MCF 10A (cell line): Measurements from ENCODE around the gene SMPD1. TPM values are rescaled to one million over a fixed set of nuclear protein-coding genes. Genes with fewer than 3 reads are reported as not detected.

Source experiments
- BruUV-seq: library from RNA; stranded (reverse); fragments of 400-500 nt; replicated peaks from 2 replicates; lab custom pipeline; 2021; lab: Mats Ljungman, UMichigan
- CTCF ChIA-PET: fragments of 300-600 bp; sonication (Branson Sonifier 250); formaldehyde crosslinking; extraction: SDS; loops from one replicate; lab custom pipeline; 2021; ENCODE audit warnings: antibody characterized with exemption, inconsistent platforms; lab: Yijun Ruan, JAX
- POLR2A ChIA-PET: fragments of 300-600, 350-650 bp; sonication (Branson Sonifier 250); formaldehyde crosslinking; extraction: SDS; loops from one replicate; lab custom pipeline; 2020; ENCODE audit warnings: antibody characterized with exemption, inconsistent platforms; lab: Yijun Ruan, JAX
- DNase-seq: peaks from one replicate; pipeline ENCODE4 v3.0.0-alpha.2; 2018; ENCODE audit not compliant: unreplicated experiment
- H3K27ac Mint-ChIP-seq: one replicate; pipeline ENCODE4 v1.8.0; 2022; ENCODE audit warnings: mild to moderate bottlenecking, low read depth, mixed read lengths; ENCODE audit not compliant: unreplicated experiment
- H3K27me3 Mint-ChIP-seq: one replicate; pipeline ENCODE4 v1.8.0; 2022; ENCODE audit warnings: mixed read lengths; ENCODE audit not compliant: insufficient read depth, unreplicated experiment
- H3K36me3 Mint-ChIP-seq: one replicate; pipeline ENCODE4 v1.8.0; 2022; ENCODE audit warnings: mild to moderate bottlenecking, moderate library complexity, mixed read lengths; ENCODE audit not compliant: insufficient read depth, unreplicated experiment
- H3K4me1 Mint-ChIP-seq: one replicate; pipeline ENCODE4 v1.8.0; 2022; ENCODE audit warnings: mixed read lengths; ENCODE audit not compliant: insufficient read depth, unreplicated experiment
- H3K4me3 Mint-ChIP-seq: one replicate; pipeline ENCODE4 v1.8.0; 2022; ENCODE audit warnings: mild to moderate bottlenecking, moderate library complexity, mixed read lengths; ENCODE audit not compliant: unreplicated experiment
- H3K9me3 Mint-ChIP-seq: one replicate; pipeline ENCODE4 v1.8.0; 2022; ENCODE audit warnings: mixed read lengths; ENCODE audit not compliant: unreplicated experiment
- intact Hi-C: fragments of 100-400 bp; cut with micrococcal nuclease; formaldehyde crosslinking; loops from 2 replicates; pipeline ENCODE4 v1.14.1; 2022
- total RNA-seq: library from RNA; stranded (reverse); gene quantifications from 2 replicates; pipeline ENCODE4 v1.2.3, GENCODE V29; 2022
- TF ChIP-seq, protein P1 (sequence below): fragments of 200-600 bp; IDR thresholded peaks from one replicate; pipeline ENCODE4 v1.8.0; 2022; ENCODE audit warnings: antibody characterized with exemption, mild to moderate bottlenecking; ENCODE audit not compliant: unreplicated experiment

The SMPD1 gene
- total RNA-seq, 1 experiment from 2014 or later, result 15.0 TPM

DNA sequence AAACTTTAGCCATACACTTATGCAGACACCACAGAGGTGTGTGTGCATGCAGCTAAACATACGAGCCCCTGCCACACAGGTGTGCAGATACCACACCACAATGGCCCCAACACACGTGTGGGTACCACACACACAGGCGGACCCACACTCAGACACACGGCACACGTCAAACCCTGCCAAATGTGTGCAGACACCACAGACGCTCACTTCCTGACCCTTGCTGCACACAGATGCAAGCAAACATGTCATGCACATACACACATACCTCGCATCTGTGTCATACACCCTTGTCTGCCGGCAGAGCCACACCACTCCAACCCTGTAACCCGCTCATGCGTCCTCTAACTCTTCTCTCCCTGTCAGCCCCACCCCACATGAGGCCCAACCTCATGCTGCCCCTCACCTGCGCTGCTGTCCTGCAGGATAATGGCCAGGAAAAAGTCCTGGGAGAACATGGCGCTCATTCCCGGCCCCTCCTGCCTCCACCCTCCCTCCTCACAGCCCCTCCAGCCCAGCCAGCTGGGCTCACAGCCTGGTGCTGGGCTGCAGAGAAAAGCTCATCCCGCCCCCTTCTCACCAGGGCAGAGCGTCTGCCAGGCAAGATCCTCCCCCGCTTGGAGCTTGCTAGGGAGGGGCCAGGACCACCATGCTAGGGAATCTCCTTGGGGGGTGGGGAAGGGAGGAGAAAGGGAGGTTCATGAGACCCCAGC is 14.2 kb downstream of the SMPD1 start:
- intact Hi-C loops, result no loop called here
- BruUV-seq, result no TSS peak
- ChIA-PET CTCF (interaction anchor here (0.5 to 2.1 kb wide), 3 partner anchors 13 to 460 kb away, joined by 4 to 8 read pairs (median 6); no protein-coding TSS in a partner anchor), POLR2A (no interaction called here)
- Mint-ChIP-seq H3K27me3 (peaks cover 21% of the 10 kb centered on the region), H3K4me3 (no peak overlapping the region), H3K27ac (no peak overlapping the region), H3K36me3 (no peaks in the 10 kb centered on the region), H3K4me1 (no peaks in the 10 kb centered on the region), H3K9me3 (no peaks in the 10 kb centered on the region)
- TF ChIP-seq, protein P1, sequence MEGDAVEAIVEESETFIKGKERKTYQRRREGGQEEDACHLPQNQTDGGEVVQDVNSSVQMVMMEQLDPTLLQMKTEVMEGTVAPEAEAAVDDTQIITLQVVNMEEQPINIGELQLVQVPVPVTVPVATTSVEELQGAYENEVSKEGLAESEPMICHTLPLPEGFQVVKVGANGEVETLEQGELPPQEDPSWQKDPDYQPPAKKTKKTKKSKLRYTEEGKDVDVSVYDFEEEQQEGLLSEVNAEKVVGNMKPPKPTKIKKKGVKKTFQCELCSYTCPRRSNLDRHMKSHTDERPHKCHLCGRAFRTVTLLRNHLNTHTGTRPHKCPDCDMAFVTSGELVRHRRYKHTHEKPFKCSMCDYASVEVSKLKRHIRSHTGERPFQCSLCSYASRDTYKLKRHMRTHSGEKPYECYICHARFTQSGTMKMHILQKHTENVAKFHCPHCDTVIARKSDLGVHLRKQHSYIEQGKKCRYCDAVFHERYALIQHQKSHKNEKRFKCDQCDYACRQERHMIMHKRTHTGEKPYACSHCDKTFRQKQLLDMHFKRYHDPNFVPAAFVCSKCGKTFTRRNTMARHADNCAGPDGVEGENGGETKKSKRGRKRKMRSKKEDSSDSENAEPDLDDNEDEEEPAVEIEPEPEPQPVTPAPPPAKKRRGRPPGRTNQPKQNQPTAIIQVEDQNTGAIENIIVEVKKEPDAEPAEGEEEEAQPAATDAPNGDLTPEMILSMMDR, result no peak
- no peak for DNase-seq

DNA sequence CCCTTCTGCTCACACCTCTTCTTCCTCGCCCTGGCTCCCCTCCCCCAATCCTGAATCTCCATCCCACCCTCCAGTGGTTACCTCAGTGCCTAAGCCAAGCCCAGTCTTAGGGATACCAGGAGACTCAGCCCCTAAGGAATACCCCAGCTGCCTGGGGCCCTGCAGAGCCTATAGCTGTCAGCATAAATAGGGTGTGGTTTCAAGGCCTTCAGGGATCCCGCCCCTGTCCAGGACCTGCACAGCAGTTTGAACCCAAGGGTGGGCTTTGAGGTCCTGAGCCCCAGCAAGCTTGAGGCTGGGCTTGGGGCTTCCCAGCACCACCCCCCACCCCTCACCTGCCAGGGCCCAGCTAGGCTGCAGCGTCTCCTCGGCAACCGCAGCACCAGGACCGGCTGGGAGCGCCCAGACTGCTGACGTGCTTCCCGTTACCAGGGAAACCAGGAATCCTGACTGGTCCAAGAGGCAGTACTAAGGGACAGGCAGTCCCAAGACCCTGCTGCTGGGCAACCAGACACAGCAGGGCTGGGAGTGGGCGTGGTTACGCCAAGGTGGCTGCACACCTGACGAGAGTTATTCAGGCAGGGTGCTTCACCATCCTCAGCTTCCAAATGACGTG is 14.9 kb downstream of the SMPD1 start:
- Mint-ChIP-seq H3K27me3 (peaks cover 16% of the 10 kb centered on the region), H3K9me3 (no peaks in the 10 kb centered on the region), H3K4me1 (no peaks in the 10 kb centered on the region), H3K4me3 (no peak overlapping the region), H3K27ac (no peak overlapping the region), H3K36me3 (no peaks in the 10 kb centered on the region)
- CTCF ChIA-PET, result interaction anchor here (0.5 to 2.1 kb wide), 2 partner anchors 26 to 459 kb away, joined by 6 to 8 read pairs; no protein-coding TSS in a partner anchor
- TF ChIP-seq, protein P1, result no peak
- no peak for DNase-seq
- intact Hi-C loops, result no loop called here
- POLR2A ChIA-PET, result interaction anchor here (0.5 kb wide), 1 partner anchor 22 kb away, joined by 3 read pairs; no protein-coding TSS in a partner anchor
- BruUV-seq, result no TSS peak

DNA sequence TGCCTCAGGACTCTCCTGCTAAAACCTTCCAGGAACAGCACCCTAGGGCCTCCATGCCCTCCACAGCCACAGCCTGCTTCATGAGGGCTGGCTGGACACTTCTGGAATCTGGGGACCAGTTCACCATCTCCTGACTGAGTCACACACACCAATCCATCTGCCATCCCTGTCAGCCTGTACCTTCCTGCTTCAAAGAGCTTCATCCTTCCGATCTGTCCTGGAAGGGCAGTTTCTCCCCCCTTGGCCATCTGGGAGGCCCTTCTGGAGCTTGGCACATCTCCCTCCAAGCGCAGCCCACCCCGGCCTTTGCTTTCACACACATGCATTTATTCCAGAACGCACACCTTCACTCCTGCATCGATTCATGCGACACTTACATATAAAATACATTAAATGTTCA is 15.6 kb downstream of the SMPD1 start:
- intact Hi-C loops, result no loop called here
- POLR2A ChIA-PET, result interaction anchor here (0.5 kb wide), 1 partner anchor 23 kb away, joined by 3 read pairs; no protein-coding TSS in a partner anchor

More for the DNA sequence above, 15.6 kb downstream of the SMPD1 start:
- no peaks in the 10 kb centered on the region for H3K9me3 Mint-ChIP-seq
- H3K27me3 Mint-ChIP-seq, result peaks cover 16% of the 10 kb centered on the region
- TF ChIP-seq, protein P1, result no peak
- H3K36me3 Mint-ChIP-seq, result no peaks in the 10 kb centered on the region
- DNase-seq, result no peak
- no TSS peak for BruUV-seq
- H3K27ac Mint-ChIP-seq, result no peak overlapping the region
- H3K4me1 Mint-ChIP-seq, result no peaks in the 10 kb centered on the region
- CTCF ChIA-PET, result interaction anchor here (0.6 to 2.1 kb wide), 4 partner anchors 9 to 1524 kb away, joined by 3 to 8 read pairs (median 4); partner anchors contain the start of gene OR51T1
- H3K4me3 Mint-ChIP-seq, result no peak overlapping the region
